Subcutaneous adipose tissue (tissue), 4 donors: ENCODE data around the gene CDH22. TPM values are rescaled to one million over a fixed set of nuclear protein-coding genes. Genes with fewer than 3 reads are reported as not detected.

Source experiments
- total RNA-seq, 4 donors: library from RNA; depleted of rRNA; stranded (reverse); fragments of >200 nt; gene quantifications; one replicate each; pipeline ENCODE4 v1.1.0, GENCODE V29; 2016
- TF ChIP-seq, protein P1 (sequence below): fragments of 450-650 bp; IDR thresholded peaks from one replicate; pipeline ENCODE4 v1.5.1; 2016; ENCODE audit warnings: low read depth, mild to moderate bottlenecking, control low read depth, antibody characterized with exemption, moderate library complexity

CDH22 gene
- total RNA-seq, 4 donors from 2014 or later = not detected

DNA sequence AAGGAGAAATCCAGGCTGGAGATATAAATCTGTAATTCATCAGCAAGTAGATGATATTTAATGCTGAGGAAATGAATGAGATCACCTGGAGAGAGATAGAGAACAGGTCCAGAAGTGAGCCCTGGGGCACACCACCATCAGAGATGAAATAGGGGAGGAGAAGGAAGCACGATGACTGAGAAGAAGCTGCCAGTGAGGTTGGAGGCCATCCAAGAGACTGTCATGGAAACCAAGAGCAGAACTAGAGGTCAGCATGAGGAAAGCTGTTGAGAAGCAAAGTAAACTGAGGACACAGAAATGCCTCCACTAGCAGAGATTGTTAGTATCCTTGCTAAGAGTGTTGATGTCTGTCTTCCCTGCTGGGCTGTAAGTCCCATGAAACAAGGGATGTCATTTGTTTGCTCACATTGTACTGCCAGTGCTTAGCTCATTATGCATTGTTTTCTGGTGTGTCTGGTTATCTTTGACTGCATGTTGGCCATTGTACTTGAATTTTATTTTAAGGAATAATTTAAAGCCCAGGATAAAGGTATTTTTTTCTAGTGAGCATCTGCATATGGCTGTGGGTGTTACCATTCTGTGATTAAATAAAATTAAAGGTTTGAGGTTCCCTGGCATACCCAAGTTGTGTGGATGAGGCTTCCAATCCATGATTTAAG lies 35.8 kb downstream of the CDH22 start:
- TF ChIP-seq, protein P1, sequence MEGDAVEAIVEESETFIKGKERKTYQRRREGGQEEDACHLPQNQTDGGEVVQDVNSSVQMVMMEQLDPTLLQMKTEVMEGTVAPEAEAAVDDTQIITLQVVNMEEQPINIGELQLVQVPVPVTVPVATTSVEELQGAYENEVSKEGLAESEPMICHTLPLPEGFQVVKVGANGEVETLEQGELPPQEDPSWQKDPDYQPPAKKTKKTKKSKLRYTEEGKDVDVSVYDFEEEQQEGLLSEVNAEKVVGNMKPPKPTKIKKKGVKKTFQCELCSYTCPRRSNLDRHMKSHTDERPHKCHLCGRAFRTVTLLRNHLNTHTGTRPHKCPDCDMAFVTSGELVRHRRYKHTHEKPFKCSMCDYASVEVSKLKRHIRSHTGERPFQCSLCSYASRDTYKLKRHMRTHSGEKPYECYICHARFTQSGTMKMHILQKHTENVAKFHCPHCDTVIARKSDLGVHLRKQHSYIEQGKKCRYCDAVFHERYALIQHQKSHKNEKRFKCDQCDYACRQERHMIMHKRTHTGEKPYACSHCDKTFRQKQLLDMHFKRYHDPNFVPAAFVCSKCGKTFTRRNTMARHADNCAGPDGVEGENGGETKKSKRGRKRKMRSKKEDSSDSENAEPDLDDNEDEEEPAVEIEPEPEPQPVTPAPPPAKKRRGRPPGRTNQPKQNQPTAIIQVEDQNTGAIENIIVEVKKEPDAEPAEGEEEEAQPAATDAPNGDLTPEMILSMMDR = no peak

- TF ChIP-seq, protein P1 = no peak
Observed at GRCh38 chr20:46270977-46271744, 37.1 kb downstream of the CDH22 start.

DNA sequence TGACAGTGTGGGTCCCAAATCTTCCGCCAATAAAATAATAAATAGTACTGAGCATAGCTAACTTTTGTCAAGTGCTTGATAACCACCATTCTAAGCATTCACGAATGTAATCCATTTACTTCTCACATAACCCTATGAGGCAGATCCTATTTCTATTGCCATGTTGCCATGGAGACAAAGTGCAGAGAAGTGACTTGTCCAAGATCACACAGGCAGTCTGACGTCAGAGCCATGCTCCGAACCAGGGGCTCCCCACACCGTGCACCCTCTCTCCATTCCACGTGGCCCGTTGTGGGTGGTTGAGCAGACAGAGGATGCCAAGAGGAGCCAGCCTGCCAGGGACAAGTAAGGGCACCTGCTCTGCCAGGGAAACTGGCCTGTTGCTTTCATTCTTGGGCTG lies 38.9 kb downstream of the CDH22 start:
- TF ChIP-seq, protein P1 = no peak

DNA sequence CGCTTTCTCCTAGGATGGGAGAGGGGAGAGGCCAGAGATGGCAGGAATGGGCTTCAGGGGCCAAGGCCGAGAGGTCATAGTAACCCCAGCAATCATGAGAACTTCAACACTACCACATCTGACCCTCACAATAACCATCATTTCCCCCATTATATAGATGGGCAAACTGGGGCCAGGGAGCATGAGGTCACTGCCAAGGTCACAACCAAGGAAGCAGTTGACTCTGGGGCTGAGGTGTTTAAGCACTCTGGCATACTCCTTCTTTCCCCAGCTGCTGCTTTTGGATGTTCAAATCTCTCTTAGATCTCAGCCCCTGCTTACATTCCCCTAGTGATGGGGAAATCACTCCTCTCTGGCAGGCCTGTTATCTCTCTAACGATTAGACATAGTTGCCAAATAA lies 39.6 kb downstream of the CDH22 start:
- TF ChIP-seq, protein P1 = no peak

DNA sequence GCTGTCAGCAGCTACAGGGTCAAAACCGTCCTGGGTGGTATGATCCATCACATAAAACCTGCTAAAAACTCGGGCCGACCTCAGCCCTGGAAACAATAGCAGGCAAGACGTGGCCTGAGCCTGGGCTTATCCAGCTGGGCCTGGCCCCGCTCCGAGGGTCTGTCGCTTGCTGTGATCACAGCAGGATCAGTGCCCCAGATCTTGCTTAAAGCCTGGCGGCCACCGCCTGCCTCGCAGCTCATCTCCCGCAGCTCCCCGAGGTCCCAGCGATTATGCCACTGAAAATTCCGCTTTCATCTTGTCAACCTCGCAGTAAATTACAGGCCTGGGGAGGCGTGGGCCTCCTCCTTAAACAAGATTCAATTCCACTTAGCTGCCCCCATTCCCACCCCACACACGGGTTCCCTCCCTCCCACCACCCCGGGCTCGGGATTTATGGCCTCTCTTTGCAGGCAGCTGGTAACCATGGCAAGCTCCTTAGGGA lies 40.1 kb downstream of the CDH22 start:
- TF ChIP-seq, protein P1 = no peak

GRCh38 chr20:46267108-46268105 lies 40.9 kb downstream of the CDH22 start:
- TF ChIP-seq, protein P1 = no peak
